HG02943 (cell line): Measurements from ENCODE around the gene SHC2.
"Not testable (repeated sequence)": the region's sequence is repeated elsewhere in the genome, so short reads cannot be mapped to it uniquely, and the experiment has no call there.

ENCODE experiments used
- ATAC-seq: cut with Tn5 transposase; IDR thresholded peaks from one replicate; pipeline ENCODE4 v1.9.1; 2021; ENCODE audit warnings: mild to moderate bottlenecking, low read depth, moderate library complexity; ENCODE audit not compliant: unreplicated experiment

Gene SHC2

DNA sequence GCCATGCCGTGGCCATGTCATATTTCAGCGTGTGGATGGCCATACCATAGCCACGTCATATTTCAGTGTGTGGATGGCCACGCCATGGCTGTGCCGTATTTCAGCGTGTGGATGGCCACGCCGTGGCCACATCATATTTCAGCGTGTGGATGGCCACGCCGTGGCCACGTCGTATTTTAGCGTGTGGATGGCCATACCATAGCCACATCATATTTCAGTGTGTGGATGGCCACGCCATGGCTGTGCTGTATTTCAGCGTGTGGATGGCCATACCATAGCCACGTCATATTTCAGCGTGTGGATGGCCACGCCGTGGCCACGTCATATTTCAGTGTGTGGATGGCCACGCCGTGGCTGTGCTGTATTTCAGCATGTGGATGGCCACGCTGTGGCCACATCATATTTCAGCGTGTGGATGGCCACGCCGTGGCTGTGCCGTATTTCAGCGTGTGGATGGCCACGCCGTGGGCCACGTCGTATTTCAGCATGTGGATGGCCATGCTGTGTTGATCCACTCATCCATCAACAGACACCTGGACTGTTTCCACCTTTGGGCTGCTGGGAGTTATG is 9.8 kb downstream of the SHC2 start:
- not testable (repeated sequence) for ATAC-seq

DNA sequence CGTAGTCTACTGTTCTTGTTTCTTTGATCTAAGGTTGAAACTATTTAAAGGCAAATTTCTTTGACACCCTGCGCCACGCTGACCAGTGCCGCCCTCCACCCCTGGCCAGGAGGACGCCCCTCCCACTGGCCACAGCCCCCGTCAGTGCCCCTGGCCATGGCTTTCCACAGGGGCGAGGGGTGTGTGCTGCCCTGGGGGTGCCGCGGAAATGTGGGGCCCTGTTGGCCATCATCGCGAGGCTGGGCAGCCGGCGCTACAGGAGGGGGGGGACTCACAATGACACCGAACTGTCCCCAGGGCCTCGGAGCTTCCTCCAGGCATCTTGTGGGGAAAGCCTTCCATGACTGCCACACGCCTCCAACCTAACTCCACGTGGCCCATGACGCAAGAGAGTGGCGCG is 10.9 kb downstream of the SHC2 start:
- ATAC-seq = no peak

DNA sequence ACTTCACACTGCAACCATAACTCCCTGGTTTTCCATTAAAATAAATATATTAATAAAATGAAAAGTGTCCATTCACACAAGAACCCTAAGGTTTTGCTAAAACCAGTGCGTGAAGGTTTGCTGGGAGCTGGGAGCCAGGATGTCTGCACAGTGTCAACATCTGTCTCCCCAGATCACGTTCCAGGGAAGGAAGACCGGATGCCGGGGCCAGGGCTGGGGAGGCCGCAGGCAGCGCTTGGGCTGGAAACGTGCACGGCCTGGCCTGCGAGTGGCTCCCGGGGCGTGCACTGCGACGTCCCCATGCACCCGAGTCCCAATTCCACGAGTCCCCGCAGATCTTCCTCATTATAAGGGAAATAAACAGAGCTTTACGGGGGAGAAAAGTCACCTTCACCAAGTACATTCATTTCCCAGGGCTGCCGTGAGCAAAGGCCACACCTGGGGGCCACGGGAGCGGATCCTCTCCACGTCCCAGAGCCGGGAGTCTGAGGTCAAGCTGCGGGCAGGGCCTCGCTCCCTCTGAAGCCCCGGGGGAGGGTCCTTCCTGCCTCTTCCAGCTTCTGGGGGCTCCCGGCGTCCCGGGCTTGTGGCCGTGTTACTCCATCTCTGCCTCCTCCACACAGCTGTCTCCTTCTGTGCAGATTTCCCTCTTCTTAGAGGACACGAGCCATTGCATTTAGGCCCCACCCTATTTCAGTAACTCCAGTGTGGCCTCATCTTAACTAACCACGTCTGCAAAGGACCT is 12.8 kb downstream of the SHC2 start:
- no peak for ATAC-seq

DNA sequence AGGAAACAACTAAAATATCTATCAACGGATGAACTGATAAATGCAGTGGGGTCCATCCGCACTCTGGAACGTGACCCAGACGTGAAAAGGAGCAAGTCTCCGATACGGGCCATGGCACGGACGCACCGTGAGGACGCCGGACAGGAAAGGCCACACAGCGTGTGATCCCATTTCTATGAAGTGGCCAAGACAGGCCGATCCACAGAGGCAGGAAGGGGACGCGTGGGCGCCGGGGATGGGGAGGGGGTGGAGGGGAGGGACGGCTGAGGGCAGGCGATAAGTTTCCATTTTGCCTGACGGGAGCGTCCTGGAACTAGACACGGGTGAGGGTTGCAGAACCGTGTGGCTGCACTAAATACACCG is 13.8 kb downstream of the SHC2 start:
- ATAC-seq = no peak

DNA sequence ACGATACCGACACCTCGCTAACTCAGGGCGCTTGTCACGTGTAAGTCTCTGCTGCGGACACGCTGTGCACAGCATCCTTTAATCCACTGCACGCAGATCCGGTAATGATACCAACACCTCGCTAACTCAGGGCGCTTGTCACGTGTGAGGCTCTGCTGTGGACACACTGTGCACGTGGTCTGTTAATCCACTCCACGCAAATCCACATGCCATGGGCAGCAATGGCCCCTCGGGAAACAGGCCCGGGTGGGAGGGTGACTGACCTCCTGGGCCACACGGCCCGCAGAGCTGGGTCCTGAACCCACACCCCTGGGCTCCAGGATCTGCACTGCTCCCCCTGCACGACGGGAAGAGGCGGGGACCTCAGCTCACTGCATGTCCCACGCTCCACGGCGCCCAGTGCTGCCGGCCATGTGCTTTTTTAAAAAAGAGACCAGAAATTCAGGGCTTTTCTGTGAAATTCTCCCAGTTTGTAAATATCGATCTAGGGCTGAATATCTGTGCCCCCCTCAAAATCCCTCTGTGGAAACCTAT is 16.1 kb downstream of the SHC2 start:
- ATAC-seq = no peak

DNA sequence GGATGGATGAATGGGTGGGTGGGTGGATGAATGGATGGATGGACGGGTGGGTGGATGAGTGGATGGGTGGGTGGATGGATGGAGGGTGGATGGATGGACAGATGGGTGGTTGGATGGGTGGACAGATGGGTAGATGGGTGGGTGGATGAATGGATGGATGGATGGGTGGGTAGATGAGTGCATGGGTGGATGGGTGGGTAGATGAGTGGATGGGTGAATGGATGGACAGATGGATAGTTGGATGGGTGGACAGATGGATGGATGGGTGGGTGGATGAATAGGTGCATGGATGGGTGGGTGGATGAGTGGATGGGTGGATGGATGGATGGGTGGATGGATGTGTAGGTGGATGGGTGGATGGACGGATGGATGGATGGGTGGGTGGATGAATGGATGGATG is 17.8 kb downstream of the SHC2 start:
- no peak for ATAC-seq

DNA sequence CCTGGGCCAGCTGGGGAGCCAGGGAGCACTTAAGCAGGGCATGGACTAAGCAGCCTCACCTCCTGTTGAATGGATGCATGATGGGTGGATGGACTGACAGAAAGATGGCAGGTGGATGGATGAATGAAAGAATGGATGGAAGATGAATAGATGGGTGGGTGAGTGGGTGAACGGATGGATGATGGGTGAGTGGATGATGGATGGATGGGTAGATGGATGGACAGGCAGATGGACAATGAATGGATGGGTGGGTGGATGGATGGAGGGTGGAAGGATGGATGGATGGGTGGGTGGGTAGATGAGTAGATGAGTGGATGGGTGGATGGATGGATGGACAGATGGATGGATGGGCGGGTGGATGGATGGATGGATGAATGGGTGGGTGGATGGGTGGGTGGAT is 18.7 kb downstream of the SHC2 start:
- no peak for ATAC-seq

DNA sequence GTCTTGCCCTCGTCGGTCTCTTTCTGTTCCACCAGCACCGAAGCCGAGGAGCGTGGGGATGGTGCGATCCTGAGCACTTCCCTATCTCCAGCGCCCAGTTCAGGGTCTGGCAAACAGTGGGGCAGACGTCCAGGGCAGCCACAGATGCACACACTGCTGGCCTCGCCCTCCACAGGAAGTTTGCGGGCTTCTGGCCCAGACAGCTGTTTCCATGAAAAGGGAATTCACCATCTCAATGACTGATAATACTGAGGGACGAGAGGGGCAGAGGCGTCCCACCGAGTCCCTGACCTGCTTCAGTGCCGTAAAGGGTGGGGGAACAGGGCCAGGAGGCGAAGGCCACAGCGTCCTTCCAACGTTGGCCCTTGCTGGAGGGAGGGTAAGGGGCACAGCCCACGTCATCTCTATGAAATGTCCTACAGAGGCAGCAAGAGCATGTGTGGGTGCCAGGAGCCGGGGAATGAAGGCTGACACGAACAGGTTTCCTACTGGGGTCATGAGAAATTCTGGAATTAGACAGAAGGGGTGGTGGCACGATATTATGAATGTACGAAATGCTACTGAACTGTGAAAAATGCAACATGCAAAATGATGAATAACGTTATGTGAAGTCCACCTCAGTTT is 19.5 kb downstream of the SHC2 start:
- ATAC-seq = no peak

DNA sequence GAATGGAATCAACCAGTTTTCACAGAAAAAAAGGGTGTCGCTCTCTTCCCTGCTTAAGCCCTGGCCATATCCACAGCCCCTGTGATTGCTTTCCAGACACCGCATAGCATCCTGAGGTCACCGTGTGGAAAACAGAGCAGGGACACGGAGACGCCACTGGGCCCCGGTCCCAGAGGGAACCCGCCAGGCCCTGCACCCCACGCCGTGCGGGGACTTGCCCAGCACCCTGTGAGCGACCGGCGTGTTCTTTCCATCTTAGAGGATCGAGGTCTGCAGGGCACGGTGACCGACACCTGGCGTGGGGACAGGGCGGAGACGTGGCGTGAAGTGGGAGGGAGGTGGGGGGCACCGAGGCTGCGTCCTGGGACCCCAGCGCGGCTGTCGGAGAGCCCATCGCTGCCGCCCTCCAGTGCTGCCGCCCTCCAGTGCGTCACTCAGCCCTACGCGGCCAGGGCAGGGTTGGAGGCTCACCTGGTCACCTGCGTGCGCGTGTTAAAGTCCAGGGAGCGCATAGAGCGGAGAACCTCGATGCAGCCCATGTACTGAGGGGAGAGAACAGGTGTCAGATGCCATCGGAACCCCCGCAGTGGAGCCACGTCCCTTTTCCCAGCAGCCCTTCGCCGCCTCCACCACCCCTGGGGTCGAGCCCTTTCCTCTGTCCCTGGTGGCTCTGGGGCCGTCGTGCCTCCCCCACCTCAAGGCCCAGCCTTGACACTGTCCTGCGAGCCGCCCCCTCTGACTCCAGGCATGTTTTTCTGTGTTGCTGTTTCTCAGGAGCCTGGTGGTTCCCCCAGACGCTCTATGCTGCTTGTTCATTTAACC is 20.2 kb downstream of the SHC2 start:
- ATAC-seq = no peak

DNA sequence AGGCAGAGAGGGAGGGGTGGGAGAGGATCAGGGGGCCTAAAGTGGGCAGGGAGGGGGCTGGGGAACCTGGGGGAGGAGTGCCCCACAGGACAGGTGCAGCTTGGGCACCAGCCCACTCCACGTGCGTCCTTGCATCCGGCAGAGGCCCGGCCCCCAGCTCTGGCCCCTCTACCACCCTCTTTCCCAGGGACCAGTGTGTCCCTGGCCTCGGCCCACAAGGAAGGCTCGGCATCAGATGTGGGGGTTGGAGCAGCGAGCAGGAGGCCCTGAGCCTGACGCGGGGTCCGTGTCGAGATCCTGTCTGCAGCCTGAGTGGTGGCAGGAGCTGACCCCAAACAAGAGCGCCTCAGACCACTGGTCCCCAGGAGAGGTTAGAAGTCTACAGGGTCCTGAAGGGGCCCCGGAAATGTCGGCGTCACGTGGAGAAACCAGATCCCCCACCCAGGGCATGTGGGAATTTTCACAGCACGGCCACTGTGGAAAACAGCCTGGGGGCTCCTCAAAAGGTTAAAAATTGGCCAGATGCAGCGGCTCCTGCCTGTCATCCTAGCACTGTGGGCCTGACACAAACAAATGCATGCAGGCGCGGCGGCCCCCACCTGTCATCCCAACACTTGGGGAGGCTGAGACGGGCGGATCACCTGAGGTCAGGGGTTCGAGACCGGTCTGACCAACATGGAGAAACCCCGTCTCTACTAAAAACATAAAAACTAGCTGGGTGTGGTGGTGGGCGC is 21.5 kb downstream of the SHC2 start:
- ATAC-seq = no peak

DNA sequence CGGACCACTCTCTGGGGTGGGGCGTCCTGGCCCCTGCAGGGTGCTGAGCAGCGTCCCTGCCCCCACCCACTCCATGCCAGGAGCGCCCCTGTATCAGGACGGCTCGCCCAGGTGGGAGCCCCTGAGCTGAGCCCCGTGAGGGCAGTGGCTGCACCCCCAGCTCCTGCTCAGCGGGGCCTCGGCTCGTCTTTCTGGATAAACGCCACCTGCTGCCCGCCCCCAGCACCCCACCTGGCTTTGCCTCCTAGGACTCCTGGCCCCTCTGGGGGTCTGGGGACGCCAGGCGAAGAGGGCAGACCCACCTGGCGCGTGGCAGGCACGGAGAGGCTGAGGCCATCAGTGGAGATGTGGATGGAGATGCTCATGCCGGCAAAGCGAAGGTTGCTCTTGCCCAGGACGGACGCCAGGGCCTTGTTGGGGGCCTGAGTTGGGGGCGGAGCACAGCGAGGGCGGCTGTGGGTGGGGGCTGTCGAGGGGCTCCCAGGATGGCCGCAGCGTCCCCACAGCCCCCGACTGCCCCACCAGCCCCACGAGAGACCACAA is 22.3 kb downstream of the SHC2 start:
- no peak for ATAC-seq

DNA sequence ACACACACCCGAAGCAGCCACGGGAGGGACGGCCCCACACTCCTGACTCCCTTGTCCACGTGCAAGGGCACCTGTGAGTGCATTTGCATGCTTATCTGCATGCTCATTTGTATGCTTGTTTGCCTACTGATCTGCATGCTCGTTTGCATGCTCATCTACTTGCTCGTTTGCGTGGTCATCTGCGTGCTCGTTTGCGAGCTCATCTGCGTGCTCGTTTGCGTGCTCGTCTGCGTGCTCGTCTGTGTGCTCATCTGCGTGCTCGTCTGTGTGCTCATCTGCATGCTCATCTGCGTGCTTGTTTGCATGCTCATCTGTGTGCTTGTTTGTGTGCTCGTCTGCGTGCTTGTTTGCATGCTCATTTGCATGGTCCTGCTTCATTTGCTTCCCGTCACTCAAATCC is 23.8 kb downstream of the SHC2 start:
- ATAC-seq = no peak

DNA sequence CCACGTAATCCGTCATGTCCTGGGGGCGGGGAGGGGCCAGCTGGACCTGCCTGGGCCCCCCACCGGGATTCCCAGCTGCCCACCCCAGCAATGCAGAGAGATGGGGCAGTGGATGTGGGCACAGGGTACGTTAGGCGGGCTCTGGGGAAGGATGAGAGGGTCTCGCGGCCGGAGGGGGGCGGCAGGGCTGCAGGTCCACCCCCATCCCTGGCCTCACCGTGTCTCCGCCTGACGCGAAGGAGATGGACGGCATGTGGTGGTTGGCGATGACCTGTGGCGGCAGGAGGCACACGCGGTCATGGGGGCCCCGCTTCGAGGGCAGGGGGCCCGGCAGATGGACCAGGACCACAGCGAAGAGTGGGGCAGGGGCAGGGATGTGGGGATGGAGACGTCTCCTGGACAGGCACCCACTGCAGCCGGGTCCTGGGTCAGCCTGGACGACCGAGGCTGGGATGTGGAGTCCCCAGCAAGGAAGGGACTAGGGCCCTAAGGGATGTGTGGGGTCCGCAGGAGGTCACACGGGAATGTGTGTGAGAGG is 24.4 kb downstream of the SHC2 start:
- no peak for ATAC-seq

DNA sequence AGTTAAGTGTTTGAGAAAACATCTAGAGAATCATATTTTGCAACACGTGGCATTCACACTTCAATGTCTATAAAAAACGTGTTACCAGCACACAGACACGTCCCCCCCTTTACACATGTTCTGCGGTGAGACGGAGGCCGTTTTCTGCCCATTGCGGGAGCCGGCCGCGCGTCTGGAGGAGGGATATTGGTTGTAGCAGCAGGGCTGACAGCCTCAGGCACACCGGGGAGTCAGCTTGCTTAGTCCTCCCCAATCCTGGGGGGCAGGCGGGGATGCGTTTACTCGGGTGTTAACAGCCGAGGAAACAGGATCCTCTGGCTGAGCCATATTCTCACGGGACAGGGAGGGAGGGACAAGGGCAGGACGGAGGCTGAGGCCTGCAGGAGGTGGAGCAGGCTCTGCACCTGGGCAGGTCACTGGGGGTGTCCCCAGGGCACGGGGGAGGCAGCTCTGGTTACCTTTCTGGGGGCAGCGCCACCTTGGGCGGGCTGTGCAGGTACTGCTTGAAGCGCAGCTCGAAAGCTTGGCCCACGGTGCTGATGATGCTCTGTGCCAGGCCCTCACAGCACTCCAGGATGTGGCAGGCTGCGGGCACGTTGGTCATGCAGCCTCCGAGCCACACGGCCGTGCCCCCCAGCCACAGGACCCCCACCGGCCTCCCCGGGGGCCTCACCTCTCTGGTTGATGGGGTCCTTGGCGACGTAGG is 25.0 kb downstream of the SHC2 start:
- no peak for ATAC-seq

DNA sequence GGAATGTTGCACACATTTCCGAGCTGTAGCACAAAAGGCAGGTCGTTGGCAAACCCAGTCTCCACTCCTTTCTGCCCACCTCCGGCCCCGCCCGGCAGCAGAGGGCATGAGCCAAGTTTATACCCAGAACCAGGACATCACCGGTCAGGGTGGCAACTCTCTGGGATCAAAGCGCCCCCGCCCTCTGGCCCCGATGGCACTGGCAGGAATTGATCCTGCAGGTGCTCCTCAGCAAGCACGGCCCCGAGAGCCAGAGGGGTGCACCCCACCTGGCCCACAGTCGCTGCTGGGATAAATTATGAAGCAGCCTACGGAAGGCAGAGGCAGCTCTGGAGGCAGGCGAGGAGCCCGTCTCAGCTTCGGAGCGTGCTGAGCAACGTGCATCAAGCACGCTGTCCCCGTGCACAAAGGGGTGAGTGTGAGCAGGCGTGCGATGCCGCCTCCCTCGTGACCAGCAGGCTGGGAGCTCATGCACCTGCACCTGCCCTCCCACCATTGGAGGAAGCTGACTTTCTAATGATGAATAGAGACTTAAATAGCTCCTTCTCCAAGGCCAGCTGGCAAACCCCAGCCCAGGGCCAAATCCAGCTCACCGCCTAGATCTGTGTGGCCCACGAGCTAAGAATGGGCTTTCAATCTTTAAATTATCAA is 25.7 kb downstream of the SHC2 start:
- ATAC-seq = no peak

DNA sequence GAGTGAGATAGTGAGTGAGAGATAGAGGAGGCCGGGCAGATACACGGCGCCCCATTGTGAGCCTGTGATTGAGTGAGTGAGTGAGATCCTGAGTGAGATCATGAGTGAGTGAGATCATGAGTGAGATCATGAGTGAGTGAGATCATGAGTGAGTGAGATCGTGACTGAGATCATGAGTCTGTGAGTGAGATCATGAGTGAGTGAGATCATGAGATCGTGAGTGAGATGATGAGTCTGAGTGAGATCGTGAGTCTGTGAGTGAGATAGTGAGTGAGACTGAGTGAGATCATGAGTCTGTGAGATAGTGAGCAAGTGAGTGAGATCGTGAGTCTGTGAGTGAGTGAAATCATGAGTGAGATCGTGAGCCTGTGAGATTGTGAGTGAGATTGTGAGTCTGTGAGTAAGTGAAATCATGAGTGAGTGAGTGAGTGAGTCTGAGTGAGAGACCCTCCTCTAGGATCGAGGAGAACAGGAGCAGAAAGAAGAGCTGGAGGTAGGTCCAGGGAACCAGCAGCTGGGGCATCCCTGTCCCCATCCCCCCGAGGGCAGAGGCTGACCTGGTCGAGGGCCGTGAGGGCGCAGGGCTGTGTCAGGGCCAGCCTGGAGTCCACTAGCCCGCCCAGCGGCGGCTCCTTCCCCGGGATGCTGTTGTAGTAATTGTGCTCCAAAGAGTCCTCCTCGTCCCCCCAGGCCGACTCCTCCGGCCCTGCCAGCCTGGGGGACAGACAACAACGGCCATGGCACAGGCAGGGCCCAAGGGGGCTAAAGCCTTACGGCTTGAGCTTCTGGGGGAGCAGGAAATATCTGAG is 26.5 kb downstream of the SHC2 start:
- no peak for ATAC-seq

DNA sequence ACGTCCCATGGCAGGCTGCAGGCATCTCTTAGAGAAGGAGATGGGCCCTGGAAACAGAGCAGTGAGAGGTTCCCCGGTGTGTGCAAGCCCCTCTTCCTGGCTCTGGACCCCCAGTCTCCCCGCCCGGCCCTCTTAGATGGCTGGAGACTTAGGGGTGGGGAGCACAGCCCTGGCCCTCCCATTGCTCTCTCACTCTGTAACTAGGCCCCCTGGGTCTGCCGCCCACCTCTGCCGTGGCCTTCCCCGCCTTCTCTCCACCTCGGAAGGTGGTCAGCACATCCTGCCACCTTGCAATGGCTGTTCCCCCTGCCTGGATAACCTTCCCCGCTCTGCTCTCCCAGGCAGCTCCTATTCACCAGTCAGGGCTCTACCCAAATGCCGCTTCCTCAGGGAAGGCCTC is 30.1 kb downstream of the SHC2 start:
- ATAC-seq = no peak

DNA sequence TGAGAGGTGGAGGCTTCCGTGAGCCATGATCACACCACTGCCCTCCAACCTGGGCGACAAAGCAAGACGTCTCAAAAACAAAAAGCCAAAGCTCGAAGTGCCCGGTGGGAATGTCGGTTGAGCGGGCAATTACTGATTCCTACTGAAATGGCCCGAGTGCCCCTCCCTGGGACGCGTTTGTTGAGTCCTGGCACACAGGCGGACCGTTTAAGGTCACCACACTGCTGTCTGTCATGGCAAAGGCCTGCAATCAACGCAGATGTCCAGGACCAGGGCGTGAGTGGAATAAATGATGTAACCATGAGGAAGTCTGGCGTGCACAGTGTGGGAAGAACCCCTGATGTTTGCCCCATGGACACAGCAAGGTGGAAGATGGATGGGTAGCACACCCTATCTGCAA is 32.7 kb downstream of the SHC2 start:
- ATAC-seq = no peak
